Forelimb muscle (tissue), 1 donor: ENCODE measurements around the gene ADH4. TPM values are rescaled to one million over a fixed set of nuclear protein-coding genes. Genes with fewer than 3 reads are reported as not detected.
"Not testable (repeated sequence)": the region's sequence is repeated elsewhere in the genome, so short reads cannot be mapped to it uniquely, and the experiment has no call there.

Experiments used
- DNase-seq: peaks from one replicate; pipeline ENCODE4 v3.0.0-alpha.2; 2013; ENCODE audit warnings: low read depth
- polyA plus RNA-seq: library from polyadenylated mRNA; unstranded; fragments of 120-200 nt; gene quantifications from one replicate; pipeline ENCODE4 v1.2.1, GENCODE V29; 2013; ENCODE audit not compliant: insufficient read length

The ADH4 gene
- 0.24 TPM for polyA plus RNA-seq

- no peak for DNase-seq
These were observed at the start of gene ADH4 for GRCh38 chr4:99144070-99144469. Gene ADH4, minus strand, starts transcription at chr4:99144297. Its CDS starts 75 bp downstream, at chr4:99144222.

- no peak for DNase-seq
These were observed 46.2 kb upstream of the ADH4 start for GRCh38 chr4:99190336-99190735.

- DNase-seq = not testable (repeated sequence)
These were observed 45.8 kb upstream of the ADH4 start for GRCh38 chr4:99189900-99190299.

GRCh38 chr4:99186029-99186428 lies 41.9 kb upstream of the ADH4 start:
- DNase-seq = no peak

- no peak for DNase-seq
These were observed 41.5 kb upstream of the ADH4 start for GRCh38 chr4:99185581-99185980.

- DNase-seq = no peak
These were observed 36.4 kb upstream of the ADH4 start for GRCh38 chr4:99180382-99181070.

GRCh38 chr4:99179626-99180025 lies 35.5 kb upstream of the ADH4 start:
- no peak for DNase-seq

- no peak for DNase-seq
These were observed 35.1 kb upstream of the ADH4 start for GRCh38 chr4:99179178-99179577.

- DNase-seq = no peak
These were observed 22.4 kb upstream of the ADH4 start for GRCh38 chr4:99166544-99166943.

- no peak for DNase-seq
These were observed 21.9 kb upstream of the ADH4 start for GRCh38 chr4:99165978-99166377.

- no peak for DNase-seq
These were observed 17.4 kb upstream of the ADH4 start for GRCh38 chr4:99161373-99162099.

GRCh38 chr4:99159699-99160098 lies 15.6 kb upstream of the ADH4 start:
- DNase-seq = no peak

GRCh38 chr4:99157478-99157935 lies 13.4 kb upstream of the ADH4 start:
- DNase-seq = no peak

- no peak for DNase-seq
These were observed 12.9 kb upstream of the ADH4 start for GRCh38 chr4:99156992-99157391.

- no peak for DNase-seq
These were observed 10.7 kb upstream of the ADH4 start for GRCh38 chr4:99154658-99155342.

- no peak for DNase-seq
These were observed 7.9 kb upstream of the ADH4 start for GRCh38 chr4:99151995-99152394.

- no peak for DNase-seq
These were observed 7.4 kb upstream of the ADH4 start for GRCh38 chr4:99151452-99151851.

GRCh38 chr4:99149426-99150019 lies 5.4 kb upstream of the ADH4 start:
- no peak for DNase-seq

GRCh38 chr4:99148550-99148949 lies 4.5 kb upstream of the ADH4 start:
- no peak for DNase-seq

- no peak for DNase-seq
These were observed 490 bp upstream of the ADH4 start for GRCh38 chr4:99144587-99144986.

- DNase-seq = no peak
These were observed 7.8 kb downstream of the ADH4 start for GRCh38 chr4:99136329-99136728.

- no peak for DNase-seq
These were observed 8.4 kb downstream of the ADH4 start for GRCh38 chr4:99135541-99136162.
